LHCN-M2 (cell line): ENCODE results near the gene GSN. TPM values are rescaled to one million over a fixed set of nuclear protein-coding genes. Genes with fewer than 3 reads are reported as not detected.

Experiments used
- DNase-seq: peaks from one replicate; pipeline ENCODE4 v3.0.0-alpha.2; 2012; ENCODE audit warnings: low read depth
- total RNA-seq: library from RNA; depleted of rRNA; stranded (reverse); fragments of >200 nt; gene quantifications from 2 replicates; pipeline ENCODE4 v1.2.3, GENCODE V29; 2014

GSN gene
- total RNA-seq, 1 experiment from 2014 or later = 467 TPM

GRCh38 chr9:121302341-121302740, 34.4 kb downstream of the GSN start:
- no peak for DNase-seq

GRCh38 chr9:121302786-121303185, 34.8 kb downstream of the GSN start:
- DNase-seq = no peak

GRCh38 chr9:121303456-121304451, 35.8 kb downstream of the GSN start:
- DNase-seq = no peak

- DNase-seq = no peak
Observed at GRCh38 chr9:121304707-121305106, 36.7 kb downstream of the GSN start.

- DNase-seq = no peak
Observed at GRCh38 chr9:121305269-121305994, 37.5 kb downstream of the GSN start.

- no peak for DNase-seq
Observed at GRCh38 chr9:121307976-121308375, 40.0 kb downstream of the GSN start.

- DNase-seq = no peak
Observed at GRCh38 chr9:121308765-121309164, 40.8 kb downstream of the GSN start.

- no peak for DNase-seq
Observed at GRCh38 chr9:121309171-121309570, 41.2 kb downstream of the GSN start.

- no peak for DNase-seq
Observed at GRCh38 chr9:121309833-121310425, 42.0 kb downstream of the GSN start.

GRCh38 chr9:121310571-121310970, 42.6 kb downstream of the GSN start:
- DNase-seq = no peak

GRCh38 chr9:121312169-121312568, 44.2 kb downstream of the GSN start:
- DNase-seq = no peak

- no peak for DNase-seq
Observed at GRCh38 chr9:121313458-121314152, 45.6 kb downstream of the GSN start.

- no peak for DNase-seq
Observed at GRCh38 chr9:121316378-121316777, 48.4 kb downstream of the GSN start.

GRCh38 chr9:121316852-121317373, 49.0 kb downstream of the GSN start:
- DNase-seq = no peak

GRCh38 chr9:121317737-121318630, 50.0 kb downstream of the GSN start:
- no peak for DNase-seq

- no peak for DNase-seq
Observed at GRCh38 chr9:121318631-121319382, 50.8 kb downstream of the GSN start.

- no peak for DNase-seq
Observed at GRCh38 chr9:121319383-121319780, 51.4 kb downstream of the GSN start.

GRCh38 chr9:121321016-121321503, 53.1 kb downstream of the GSN start:
- DNase-seq = no peak

- DNase-seq = peak; percentile 96
Observed at GRCh38 chr9:121322037-121322736, 54.2 kb downstream of the GSN start.
